NCI-H526 treated with DMSO at 0.1 percent for 48 hours (cell line): ENCODE measurements around the gene PEPD.
A peak's percentile ranks its signal among the peaks of the same experiment; 100 is the strongest.

Source experiments
- DNase-seq: peaks from one replicate; lab custom pipeline; 2025; lab: John Stamatoyannopoulos, UW

PEPD gene

GRCh38 chr19:33407716-33408115 is 113.9 kb downstream of the PEPD start:
- no peak for DNase-seq

GRCh38 chr19:33407140-33407551 is 114.4 kb downstream of the PEPD start:
- DNase-seq: no peak

GRCh38 chr19:33406521-33407139 is 115.0 kb downstream of the PEPD start:
- peak; percentile 31 for DNase-seq

- no peak for DNase-seq
These were observed 115.8 kb downstream of the PEPD start for GRCh38 chr19:33405553-33406461.

GRCh38 chr19:33405254-33405552 is 116.4 kb downstream of the PEPD start:
- DNase-seq: no peak

- DNase-seq: no peak
These were observed 116.9 kb downstream of the PEPD start for GRCh38 chr19:33404506-33405253.

GRCh38 chr19:33403973-33404304 is 117.7 kb downstream of the PEPD start:
- DNase-seq: no peak

GRCh38 chr19:33403221-33403972 is 118.2 kb downstream of the PEPD start:
- no peak for DNase-seq

- no peak for DNase-seq
These were observed 119.0 kb downstream of the PEPD start for GRCh38 chr19:33402421-33403220.

- DNase-seq: no peak
These were observed 119.7 kb downstream of the PEPD start for GRCh38 chr19:33401683-33402420.

GRCh38 chr19:33400856-33401682 is 120.5 kb downstream of the PEPD start:
- DNase-seq: no peak

GRCh38 chr19:33399745-33400681 is 121.6 kb downstream of the PEPD start:
- DNase-seq: no peak

GRCh38 chr19:33399081-33399744 is 122.4 kb downstream of the PEPD start:
- DNase-seq: no peak

- DNase-seq: no peak
These were observed 123.1 kb downstream of the PEPD start for GRCh38 chr19:33398361-33399060.

GRCh38 chr19:33397536-33398360 is 123.8 kb downstream of the PEPD start:
- DNase-seq: no peak

GRCh38 chr19:33396701-33397535 is 124.7 kb downstream of the PEPD start:
- DNase-seq: no peak
